Lung (tissue), 12 donors: ENCODE data around the gene LMX1B. TPM values are rescaled to one million over a fixed set of nuclear protein-coding genes. Genes with fewer than 3 reads are reported as not detected.
A peak's percentile ranks its signal among the peaks of the same experiment; 100 is the strongest.

Experiments
- ATAC-seq: fragments of 200-7000 bp; cut with Tn5 transposase; one replicate; pipeline ENCODE4 v1.9.1; 2020; ENCODE audit warnings: moderate number of reproducible peaks; ENCODE audit not compliant: insufficient read depth, low FRiP score
- DNase-seq, 3 donors: peaks; one replicate each; pipeline ENCODE4 v3.0.0-alpha.2; 2013 to 2017
- H3K27ac ChIP-seq, 2 donors: one replicate each; pipeline ENCODE4 v1.5.1; 2013; ENCODE audit warnings: mild to moderate bottlenecking in 2 of 2, moderate library complexity in 2 of 2, control low read depth in 1 of 2, inconsistent platforms in 1 of 2, low read depth in 1 of 2, low read length in 1 of 2
- H3K27me3 ChIP-seq, 3 donors: one replicate each; pipeline ENCODE4 v1.5.1; 2013; ENCODE audit warnings: low read length in 2 of 3; ENCODE audit not compliant: control insufficient read depth in 3 of 3, insufficient read depth in 3 of 3
- H3K36me3 ChIP-seq, 4 donors: one replicate each; pipeline ENCODE4 v1.5.1; 2013; ENCODE audit warnings: low read length in 4 of 4, mild to moderate bottlenecking in 1 of 4, moderate library complexity in 1 of 4; ENCODE audit not compliant: control insufficient read depth in 4 of 4, insufficient read depth in 4 of 4
- H3K4me1 ChIP-seq, 5 donors: one replicate each; pipeline ENCODE4 v1.5.1; 2013; ENCODE audit warnings: low read length in 5 of 5, mild to moderate bottlenecking in 2 of 5, moderate library complexity in 1 of 5; ENCODE audit not compliant: control insufficient read depth in 5 of 5, insufficient read depth in 5 of 5
- H3K4me3 ChIP-seq: one replicate; pipeline ENCODE4 v1.5.1; 2013; ENCODE audit warnings: mild to moderate bottlenecking, control low read depth, moderate library complexity
- H3K9ac ChIP-seq, 2 donors: one replicate each; pipeline ENCODE4 v1.5.1; 2013; ENCODE audit warnings: low read length in 2 of 2, control low read depth in 1 of 2; ENCODE audit not compliant: insufficient read depth in 1 of 2
- H3K9me3 ChIP-seq, 4 donors: one replicate each; pipeline ENCODE4 v1.5.1; 2013; ENCODE audit warnings: low read length in 3 of 4, mild to moderate bottlenecking in 1 of 4, moderate library complexity in 1 of 4; ENCODE audit not compliant: control insufficient read depth in 4 of 4, insufficient read depth in 3 of 4
- CTCF ChIP-seq: IDR thresholded peaks from 2 replicates; pipeline ENCODE4 v1.5.1; 2012; ENCODE audit warnings: mild to moderate bottlenecking; ENCODE audit errors: control extremely low read depth, extremely low read depth
- WGBS, 2 donors: extraction: QIAGEN DNeasy Blood & Tissue Kit; methylation state at CpG; one replicate each; pipeline ENCODE4 v1.1.7; 2013; 5-methylcytosine and 5-hydroxymethylcytosine counted together
- polyA plus RNA-seq, 2 donors: library from polyadenylated mRNA; stranded (reverse); fragments of 200-250 nt; gene quantifications; one replicate each; pipeline ENCODE4 v1.2.1, GENCODE V29; 2013
- total RNA-seq, 2 donors: library from RNA; depleted of rRNA in 1 of 2; stranded (reverse); fragments of >200 nt in 1 of 2; gene quantifications; one replicate each; pipeline ENCODE4 v1.2.1, GENCODE V29; 2014 to 2021
- donor health status: control.
- donor health status: control.
- donor health status: Bipolar disorder and iron deficiency.
- donor health status: healthy.
- donor health status: DM: yes; HTN: yes; CAD: no.

LMX1B gene
- total and polyA plus RNA-seq, 4 donors: under 0.01 to 0.77 (median 0.10) TPM

DNA sequence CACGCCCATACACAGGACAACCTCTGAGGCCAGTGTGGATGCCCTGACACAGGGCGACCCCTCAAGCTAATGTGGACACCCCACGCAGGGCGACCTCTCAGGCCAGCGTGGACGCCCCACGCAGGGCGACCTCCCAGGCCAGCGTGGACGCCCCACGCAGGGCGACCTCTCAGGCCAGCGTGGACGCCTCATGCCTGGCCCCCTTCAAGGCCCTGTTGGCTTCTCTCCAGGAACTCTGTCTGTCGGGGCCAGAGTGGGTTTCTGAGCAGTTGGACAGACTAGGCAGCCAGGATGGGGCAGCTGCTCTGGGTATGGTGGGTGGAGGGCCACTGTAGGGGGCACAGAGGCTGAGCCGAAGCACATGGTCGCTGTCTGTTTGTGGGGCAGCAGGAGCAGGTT lies 47.4 kb downstream of the LMX1B start:
- no peak overlapping the region for H3K4me3 ChIP-seq
- WGBS, 2 donors: 91 to 94% methylated on average over 17 of the region's 17 CpGs
- peaks cover 0 to 3% (median 0%) of the 10 kb centered on the region in 4 donors for H3K9me3 ChIP-seq
- H3K4me1 ChIP-seq: peaks cover 0 to 28% (median 5%) of the 10 kb centered on the region in 5 donors
- ATAC-seq (no peak), DNase-seq (no peak)
- no peaks in the 10 kb centered on the region for H3K36me3 ChIP-seq
- H3K9ac ChIP-seq: no peak overlapping the region
- TF ChIP-seq CTCF: no peak
- H3K27me3 ChIP-seq: peaks cover 0 to 11% (median 4%) of the 10 kb centered on the region in 3 donors
- no peak overlapping the region for H3K27ac ChIP-seq

GRCh38 chr9:126661521-126662251 lies 48.0 kb downstream of the LMX1B start:
- no peak for TF ChIP-seq CTCF
- peak; percentile 44 to 69 (median 63) for DNase-seq
- Histone ChIP-seq H3K36me3 (no peaks in the 10 kb centered on the region), H3K9me3 (peaks cover 0 to 3% (median 0%) of the 10 kb centered on the region in 4 donors), H3K27ac (no peak overlapping the region), H3K27me3 (peaks cover 0 to 9% (median 4%) of the 10 kb centered on the region in 3 donors), H3K9ac (no peak overlapping the region), H3K4me1 (peaks cover 0 to 28% (median 5%) of the 10 kb centered on the region in 5 donors), H3K4me3 (no peak overlapping the region)
- WGBS, 2 donors: 56 to 61% methylated on average over 15 of the region's 15 CpGs
- no peak for ATAC-seq

DNA sequence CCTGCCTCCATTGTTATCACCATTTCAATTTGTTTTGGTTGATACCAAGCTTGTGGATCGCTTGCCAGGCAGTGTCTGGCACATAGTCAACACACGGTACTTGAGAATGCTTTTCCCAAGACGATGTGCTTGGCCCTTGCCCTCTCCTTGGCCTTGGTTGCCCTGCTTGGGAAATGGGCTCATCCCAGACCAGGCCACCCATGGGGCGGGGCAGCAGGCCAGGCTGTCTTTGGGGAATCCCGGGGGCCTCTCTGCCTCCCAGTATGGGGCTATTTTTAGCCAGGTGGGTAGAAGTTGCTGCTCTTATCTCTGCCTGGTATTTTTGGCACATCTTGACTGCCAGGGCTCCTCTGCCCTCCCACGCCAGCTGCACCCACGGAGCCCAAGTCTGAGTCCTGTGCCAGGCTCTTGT lies 49.9 kb downstream of the LMX1B start:
- H3K4me3 ChIP-seq: no peak overlapping the region
- no peak for TF ChIP-seq CTCF
- no peak overlapping the region for H3K27ac ChIP-seq
- DNase-seq (peak in 1 of 3 donors; percentile 45), ATAC-seq (no peak)
- H3K9me3 ChIP-seq: peaks cover 0 to 3% (median 0%) of the 10 kb centered on the region in 4 donors
- no peak overlapping the region for H3K9ac ChIP-seq
- H3K4me1 ChIP-seq: peaks cover 0 to 37% (median 5%) of the 10 kb centered on the region in 5 donors
- WGBS, 2 donors: 36 to 60% methylated on average over 7 of the region's 7 CpGs
- no peaks in the 10 kb centered on the region for H3K36me3 ChIP-seq
- H3K27me3 ChIP-seq: peaks cover 4 to 17% (median 6%) of the 10 kb centered on the region in 3 donors
